ENCODE data around the gene PNRC2.

Gene PNRC2

DNA sequence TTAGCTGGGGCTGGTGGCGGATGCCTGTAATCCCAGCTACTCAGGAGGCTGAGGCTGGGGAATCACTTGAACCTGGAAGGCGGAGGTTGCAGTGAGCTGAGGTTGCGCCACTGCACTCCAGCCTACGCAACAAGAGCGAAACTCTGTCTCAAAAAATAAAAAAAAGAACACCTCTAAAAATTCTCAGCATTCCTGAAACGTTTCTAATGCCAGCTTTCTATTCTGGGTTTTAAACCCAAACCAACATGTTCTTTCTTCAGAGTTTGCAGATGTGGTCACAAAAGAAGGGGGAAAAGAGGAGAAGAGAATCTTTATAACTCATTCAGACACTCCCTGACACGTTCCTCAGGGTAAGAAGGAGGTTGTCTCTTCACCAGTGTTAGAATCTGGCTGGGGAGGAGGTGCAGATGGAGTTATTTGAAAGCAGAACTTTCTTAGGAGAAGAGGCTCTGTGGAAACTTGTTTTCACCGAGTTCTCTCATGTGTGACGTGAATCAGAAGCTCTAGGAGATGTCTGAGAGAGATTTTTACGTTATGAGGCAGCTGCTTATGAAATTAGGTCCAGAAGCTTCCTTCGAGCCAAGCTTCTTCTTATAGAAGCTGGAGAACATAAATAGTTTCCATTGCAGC, 28.7 kb upstream of the PNRC2 start:
- ChIA-PET CTCF (interaction anchor here (0.9 to 1.4 kb wide), 2 partner anchors 14 to 153 kb away, joined by 3 read pairs; partner anchors contain the start of gene PITHD1), POLR2A (interaction anchor here (0.7 kb wide), 1 partner anchor 152 kb away, joined by 3 read pairs; no protein-coding TSS in a partner anchor)
- no peak for DNase-seq (ENCODE audit: extremely low spot score)
- TF ChIP-seq ARNT (IDR thresholded peaks at IDR 0.05) (no peak), FOXM1 (IDR thresholded peaks at IDR 0.05; ENCODE audit: borderline replicate concordance) (no peak), TARDBP (IDR thresholded peaks at IDR 0.05) (no peak), ELF4 (IDR thresholded peaks at IDR 0.05) (no peak), LEF1 (IDR thresholded peaks at IDR 0.05; ENCODE audit: borderline replicate concordance) (no peak), CTBP1 (IDR thresholded peaks at IDR 0.05; ENCODE audit: borderline replicate concordance) (no peak), HDGF (IDR thresholded peaks at IDR 0.05; ENCODE audit: borderline replicate concordance) (no peak), FOXA1 (IDR thresholded peaks at IDR 0.05) (no peak), SUZ12 (IDR thresholded peaks at IDR 0.05) (no peak), FOXK2 (IDR thresholded peaks at IDR 0.05) (no peak), NFRKB (IDR thresholded peaks at IDR 0.05) (no peak), SP1 (IDR thresholded peaks at IDR 0.05) (no peak), BHLHE40 (IDR thresholded peaks at IDR 0.05; ENCODE audit: borderline replicate concordance) (no peak), L3MBTL2 (conservative IDR thresholded peaks at IDR 0.05) (no peak), PKNOX1 (IDR thresholded peaks at IDR 0.05) (no peak), ZNF384 (IDR thresholded peaks at IDR 0.05) (no peak)

- CTCF ChIA-PET, result interaction anchor here (1.4 kb wide), 1 partner anchor 14 kb away, joined by 3 read pairs; no protein-coding TSS in a partner anchor
- TF ChIP-seq TARDBP (IDR thresholded peaks at IDR 0.05) (no peak), ELF4 (IDR thresholded peaks at IDR 0.05) (no peak)
- DNase-seq (ENCODE audit: extremely low spot score), result no peak
- POLR2A ChIA-PET, result interaction anchor here (0.7 kb wide), 1 partner anchor 152 kb away, joined by 3 read pairs; no protein-coding TSS in a partner anchor
Measured at GRCh38 chr1:23931491-23931880, 28.1 kb upstream of the PNRC2 start.

DNA sequence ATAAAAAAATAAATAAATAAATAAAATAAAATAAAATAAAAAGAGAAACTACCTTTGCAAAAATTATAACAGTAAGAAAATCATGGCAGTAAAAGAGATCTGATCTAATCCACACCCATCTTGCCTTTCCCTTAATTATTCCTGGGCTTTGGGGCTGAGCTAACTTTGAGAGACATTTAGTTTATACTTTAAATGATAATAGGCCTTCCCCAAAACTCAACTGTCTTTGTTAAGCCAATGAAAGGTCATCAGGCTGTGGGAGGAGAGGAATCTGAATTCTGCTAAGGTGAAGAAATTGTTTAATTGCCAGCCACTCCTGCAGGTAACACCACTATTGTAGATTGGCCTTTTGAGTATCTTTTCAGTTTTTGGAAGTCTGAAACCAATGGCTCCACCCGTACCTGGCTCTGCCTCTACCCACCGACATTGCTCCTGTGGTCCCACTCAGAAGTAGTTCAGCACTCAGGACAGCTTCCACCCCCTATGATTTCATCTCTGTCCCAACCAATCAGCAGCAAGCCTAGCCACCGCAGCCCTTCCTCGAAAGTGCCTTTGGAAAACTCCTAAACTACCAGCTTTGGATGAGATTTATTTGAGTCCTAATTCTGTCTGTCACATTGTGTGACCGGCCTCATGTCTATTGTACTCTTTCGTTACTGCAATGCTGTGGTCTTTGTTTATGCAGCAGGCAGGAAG, 23.0 kb upstream of the PNRC2 start:
- DNase-seq (ENCODE audit: extremely low spot score), result no peak
- no peak for TF ChIP-seq CTBP1 (IDR thresholded peaks at IDR 0.05; ENCODE audit: borderline replicate concordance)
- no peak for TF ChIP-seq SP1 (IDR thresholded peaks at IDR 0.05)
- no peak for TF ChIP-seq LEF1 (IDR thresholded peaks at IDR 0.05; ENCODE audit: borderline replicate concordance)
- TF ChIP-seq FOXA1 (IDR thresholded peaks at IDR 0.05), result no peak
- no peak for TF ChIP-seq ELF4 (IDR thresholded peaks at IDR 0.05)
- no peak for TF ChIP-seq SUZ12 (IDR thresholded peaks at IDR 0.05)
- TF ChIP-seq FOXM1 (IDR thresholded peaks at IDR 0.05; ENCODE audit: borderline replicate concordance), result no peak
- TF ChIP-seq L3MBTL2 (conservative IDR thresholded peaks at IDR 0.05), result no peak
- no peak for TF ChIP-seq HDGF (IDR thresholded peaks at IDR 0.05; ENCODE audit: borderline replicate concordance)
- no peak for TF ChIP-seq FOXK2 (IDR thresholded peaks at IDR 0.05)
- TF ChIP-seq ARNT (IDR thresholded peaks at IDR 0.05), result no peak
- TF ChIP-seq PKNOX1 (IDR thresholded peaks at IDR 0.05), result no peak
- TF ChIP-seq ZNF384 (IDR thresholded peaks at IDR 0.05), result no peak
- no peak for TF ChIP-seq NFRKB (IDR thresholded peaks at IDR 0.05)
- no peak for TF ChIP-seq TARDBP (IDR thresholded peaks at IDR 0.05)
- ChIA-PET CTCF (no interaction called here), POLR2A (no interaction called here)

DNA sequence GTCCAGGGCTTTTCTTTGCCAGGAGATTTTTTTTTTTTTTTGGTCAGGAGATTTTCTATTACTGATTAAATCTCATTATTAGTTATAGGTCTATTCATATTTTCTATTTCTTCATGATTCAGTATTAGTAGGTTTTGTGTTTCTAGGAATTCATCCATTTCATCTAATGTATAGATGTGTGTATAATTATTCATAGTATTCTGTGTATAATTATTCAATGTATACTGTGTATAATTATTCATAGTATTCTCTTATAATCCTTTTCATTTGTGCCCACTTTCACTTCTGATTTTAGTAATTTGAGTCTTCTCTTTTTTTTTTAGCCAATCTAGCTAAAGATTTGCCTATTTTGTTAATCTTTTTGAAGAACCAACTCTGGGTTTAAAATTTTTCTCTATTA, 12.3 kb upstream of the PNRC2 start:
- no peak for DNase-seq (ENCODE audit: extremely low spot score)
- CTCF ChIA-PET, result no interaction called here
- POLR2A ChIA-PET, result no interaction called here
- no peak for TF ChIP-seq HDGF (IDR thresholded peaks at IDR 0.05; ENCODE audit: borderline replicate concordance)
- no peak for TF ChIP-seq PKNOX1 (IDR thresholded peaks at IDR 0.05)
- no peak for TF ChIP-seq CTBP1 (IDR thresholded peaks at IDR 0.05; ENCODE audit: borderline replicate concordance)
- no peak for TF ChIP-seq FOXM1 (IDR thresholded peaks at IDR 0.05; ENCODE audit: borderline replicate concordance)
- TF ChIP-seq ARNT (IDR thresholded peaks at IDR 0.05), result no peak
- no peak for TF ChIP-seq SP1 (IDR thresholded peaks at IDR 0.05)
- TF ChIP-seq NFRKB (IDR thresholded peaks at IDR 0.05), result no peak
- TF ChIP-seq FOXA1 (IDR thresholded peaks at IDR 0.05), result no peak
- TF ChIP-seq FOXK2 (IDR thresholded peaks at IDR 0.05), result no peak
- TF ChIP-seq BHLHE40 (IDR thresholded peaks at IDR 0.05; ENCODE audit: borderline replicate concordance), result no peak
- no peak for TF ChIP-seq TARDBP (IDR thresholded peaks at IDR 0.05)
- TF ChIP-seq L3MBTL2 (conservative IDR thresholded peaks at IDR 0.05), result no peak
- TF ChIP-seq ELF4 (IDR thresholded peaks at IDR 0.05), result no peak
- no peak for TF ChIP-seq ZNF384 (IDR thresholded peaks at IDR 0.05)
- no peak for TF ChIP-seq SUZ12 (IDR thresholded peaks at IDR 0.05)
- TF ChIP-seq LEF1 (IDR thresholded peaks at IDR 0.05; ENCODE audit: borderline replicate concordance), result no peak

- TF ChIP-seq NFRKB (IDR thresholded peaks at IDR 0.05), result no peak
- TF ChIP-seq SUZ12 (IDR thresholded peaks at IDR 0.05), result no peak
- TF ChIP-seq HDGF (IDR thresholded peaks at IDR 0.05; ENCODE audit: borderline replicate concordance), result no peak
- no peak for TF ChIP-seq L3MBTL2 (conservative IDR thresholded peaks at IDR 0.05)
- no peak for TF ChIP-seq PKNOX1 (IDR thresholded peaks at IDR 0.05)
- TF ChIP-seq ARNT (IDR thresholded peaks at IDR 0.05), result no peak
- TF ChIP-seq BHLHE40 (IDR thresholded peaks at IDR 0.05; ENCODE audit: borderline replicate concordance), result no peak
- no peak for TF ChIP-seq TARDBP (IDR thresholded peaks at IDR 0.05)
- TF ChIP-seq CTBP1 (IDR thresholded peaks at IDR 0.05; ENCODE audit: borderline replicate concordance), result no peak
- TF ChIP-seq FOXM1 (IDR thresholded peaks at IDR 0.05; ENCODE audit: borderline replicate concordance), result no peak
- no peak for TF ChIP-seq SP1 (IDR thresholded peaks at IDR 0.05)
- TF ChIP-seq ZNF384 (IDR thresholded peaks at IDR 0.05), result no peak
- TF ChIP-seq FOXA1 (IDR thresholded peaks at IDR 0.05), result no peak
- TF ChIP-seq LEF1 (IDR thresholded peaks at IDR 0.05; ENCODE audit: borderline replicate concordance), result no peak
- DNase-seq (ENCODE audit: extremely low spot score), result no peak
- CTCF ChIA-PET, result no interaction called here
- POLR2A ChIA-PET, result interaction anchor here (1.0 to 1.5 kb wide), 2 partner anchors 11 to 155 kb away, joined by 3 read pairs; no protein-coding TSS in a partner anchor
Measured at GRCh38 chr1:23953020-23953419, 6.6 kb upstream of the PNRC2 start.

Data from HEK293T (cell line).